VCaP (cell line): ENCODE measurements around the gene ABI3BP.
"Not testable (repeated sequence)": the region's sequence is repeated elsewhere in the genome, so short reads cannot be mapped to it uniquely, and the experiment has no call there.

Experiments
- H3K27ac ChIP-seq: fragments of 450-650 bp; 2 replicates; pipeline ENCODE4 v1.5.1; 2017
- CTCF ChIP-seq: fragments of 450-650 bp; conservative IDR thresholded peaks from 2 replicates; pipeline ENCODE4 v1.5.1; 2017; ENCODE audit warnings: mild to moderate bottlenecking, moderate library complexity

Gene ABI3BP

GRCh38 chr3:101036213-101036618 lies 43.0 kb upstream of the ABI3BP start:
- no peak for TF ChIP-seq CTCF
- no peak overlapping the region for H3K27ac ChIP-seq

DNA sequence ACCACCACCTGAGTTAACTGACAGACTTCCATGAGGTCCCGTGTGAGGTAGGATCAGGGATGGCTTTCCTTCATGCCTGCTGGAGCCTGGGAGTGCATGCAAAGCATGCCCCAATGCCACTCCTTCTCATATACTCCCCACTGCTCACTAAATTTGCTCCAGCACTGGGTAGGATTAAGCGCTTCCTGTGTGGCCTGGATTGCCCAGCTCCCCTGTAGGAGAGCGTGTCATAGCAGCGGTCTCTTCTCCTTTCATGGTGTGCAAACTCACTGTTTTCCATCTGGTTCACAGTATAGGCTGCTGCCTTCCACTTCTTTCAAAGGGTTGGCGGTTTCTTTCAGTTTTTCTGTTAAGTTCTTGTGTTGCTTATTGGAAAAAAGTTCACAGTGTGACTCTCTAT lies 34.1 kb upstream of the ABI3BP start:
- no peak overlapping the region for H3K27ac ChIP-seq

DNA sequence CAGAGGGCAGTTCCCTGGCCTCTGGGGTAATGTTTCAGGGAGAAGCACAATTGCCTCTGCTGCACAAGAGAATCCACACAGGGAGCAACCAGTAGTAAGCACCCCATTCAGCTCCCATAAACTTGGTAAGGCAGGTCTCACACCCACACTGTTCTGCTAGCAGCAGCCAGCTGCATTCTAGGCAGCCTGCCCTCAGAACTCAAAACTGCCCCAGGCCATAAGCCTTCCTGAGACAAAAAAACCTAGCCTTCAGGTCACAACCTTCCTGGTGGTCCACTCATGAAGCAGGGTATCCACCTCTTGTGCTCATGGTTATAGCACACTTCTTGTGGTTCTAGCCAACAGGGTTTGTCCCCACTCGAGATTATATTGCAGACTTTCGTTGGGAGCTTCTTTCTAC lies 33.7 kb upstream of the ABI3BP start:
- H3K27ac ChIP-seq: no peak overlapping the region
- no peak for TF ChIP-seq CTCF

More for the DNA sequence above, 34.1 kb upstream of the ABI3BP start:
- no peak for TF ChIP-seq CTCF

- H3K27ac ChIP-seq: no peak overlapping the region
- TF ChIP-seq CTCF: no peak
Observed at GRCh38 chr3:101026244-101026643, 33.0 kb upstream of the ABI3BP start.

GRCh38 chr3:101020351-101021015 lies 27.3 kb upstream of the ABI3BP start:
- H3K27ac ChIP-seq: no peak overlapping the region
- TF ChIP-seq CTCF: no peak

- no peak overlapping the region for H3K27ac ChIP-seq
- TF ChIP-seq CTCF: no peak
Observed at GRCh38 chr3:101017017-101017416, 23.8 kb upstream of the ABI3BP start.

GRCh38 chr3:101012312-101012711 lies 19.1 kb upstream of the ABI3BP start:
- H3K27ac ChIP-seq: not testable (repeated sequence)

DNA sequence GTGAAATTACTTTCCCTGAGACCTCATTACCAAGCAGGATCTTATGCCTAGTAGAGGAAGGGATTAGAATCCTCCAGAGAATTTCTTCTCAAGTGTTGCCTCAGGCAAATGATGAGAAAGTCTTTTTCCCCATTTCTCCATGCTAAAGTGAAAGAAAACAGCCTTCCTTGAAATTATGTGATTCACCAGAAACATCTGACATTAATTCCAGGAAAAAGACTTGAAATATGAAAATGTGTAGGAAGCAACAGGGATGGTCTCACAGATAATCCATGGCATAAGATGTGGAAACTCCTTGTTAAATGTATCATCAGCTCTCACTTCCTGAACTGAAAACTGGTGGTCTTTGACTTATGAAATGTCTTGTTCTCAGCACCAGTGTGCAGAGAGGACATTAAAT lies 17.9 kb upstream of the ABI3BP start:
- TF ChIP-seq CTCF: no peak
- no peak overlapping the region for H3K27ac ChIP-seq
